22Rv1 (cell line): ENCODE measurements around the gene SCAMP1.

Experiments used
- H3K27ac ChIP-seq: fragments of 450-650 bp; 2 replicates; pipeline ENCODE4 v1.5.1; 2017
- CTCF ChIP-seq: fragments of 450-650 bp; IDR thresholded peaks from 2 replicates; pipeline ENCODE4 v1.5.1; 2017; ENCODE audit warnings: mild to moderate bottlenecking
- ZFX ChIP-seq: fragments of 450-650 bp; IDR thresholded peaks from 2 replicates; pipeline ENCODE4 v1.6.1; 2017; ENCODE audit warnings: antibody characterized with exemption, borderline replicate concordance

Gene SCAMP1

GRCh38 chr5:78404682-78405293 lies 44.4 kb downstream of the SCAMP1 start:
- TF ChIP-seq ZFX = no peak
- TF ChIP-seq CTCF = no peak
- no peak overlapping the region for H3K27ac ChIP-seq

GRCh38 chr5:78405829-78406750 lies 45.7 kb downstream of the SCAMP1 start:
- TF ChIP-seq ZFX (no peak), CTCF (no peak)
- no peak overlapping the region for H3K27ac ChIP-seq

- TF ChIP-seq CTCF (no peak), ZFX (no peak)
- H3K27ac ChIP-seq = no peak overlapping the region
Observed at GRCh38 chr5:78407458-78407857, 47.0 kb downstream of the SCAMP1 start.

- no peak for TF ChIP-seq CTCF
- no peak for TF ChIP-seq ZFX
- H3K27ac ChIP-seq = no peak overlapping the region
Observed at GRCh38 chr5:78411586-78411985, 51.2 kb downstream of the SCAMP1 start.

- no peak overlapping the region for H3K27ac ChIP-seq
- TF ChIP-seq CTCF = no peak
- TF ChIP-seq ZFX = no peak
Observed at GRCh38 chr5:78416677-78417425, 56.4 kb downstream of the SCAMP1 start.

GRCh38 chr5:78419396-78419795 lies 59.0 kb downstream of the SCAMP1 start:
- no peak for TF ChIP-seq ZFX
- TF ChIP-seq CTCF = no peak

More at GRCh38 chr5:78419396-78419795, 59.0 kb downstream of the SCAMP1 start:
- no peak overlapping the region for H3K27ac ChIP-seq
